WTC11 (cell line): ENCODE results near the gene SRXN1. TPM values are rescaled to one million over a fixed set of nuclear protein-coding genes. Genes with fewer than 3 reads are reported as not detected.

Experiments
- ATAC-seq: fragments of 200-7000 bp; cut with Tn5 transposase; 2 replicates; pipeline ENCODE4 v1.10.0; 2021; ENCODE audit warnings: mild to moderate bottlenecking, moderate library complexity
- CTCF ChIA-PET: fragments of 300-600 bp; sonication (Branson Sonifier 250); formaldehyde crosslinking; loops from one replicate; lab custom pipeline; 2021; ENCODE audit warnings: antibody characterized with exemption; lab: Charles Lee
- POLR2A ChIA-PET: fragments of 350-600 bp; sonication (Branson Sonifier 250); formaldehyde crosslinking; loops from one replicate; lab custom pipeline; 2021; ENCODE audit warnings: antibody characterized with exemption; lab: Charles Lee
- DNase-seq: peaks from one replicate; pipeline ENCODE4 v3.0.0; 2021; ENCODE audit warnings: low spot score
- H3K27ac Mint-ChIP-seq: 2 replicates; pipeline ENCODE4 v1.8.0; 2021; ENCODE audit warnings: mixed read lengths
- H3K27me3 Mint-ChIP-seq: 2 replicates; pipeline ENCODE4 v1.8.0; 2021; ENCODE audit warnings: low read depth, mild to moderate bottlenecking, moderate library complexity, mixed read lengths
- H3K36me3 Mint-ChIP-seq: 2 replicates; pipeline ENCODE4 v1.8.0; 2021; ENCODE audit warnings: mixed read lengths
- H3K4me1 Mint-ChIP-seq: 2 replicates; pipeline ENCODE4 v1.8.0; 2022; ENCODE audit warnings: mixed read lengths
- H3K4me3 Mint-ChIP-seq: 2 replicates; pipeline ENCODE4 v1.8.0; 2021; ENCODE audit warnings: mild to moderate bottlenecking, moderate library complexity, mixed read lengths
- H3K9me3 Mint-ChIP-seq: 2 replicates; pipeline ENCODE4 v1.8.0; 2021; ENCODE audit warnings: mixed read lengths
- AFF4 ChIP-seq: sonication (generic); formaldehyde crosslinking; IDR thresholded peaks from 2 replicates; pipeline ENCODE4 v1.8.1; 2023; ENCODE audit warnings: mild to moderate bottlenecking, missing genetic modification reagents, borderline replicate concordance
- ESRRA ChIP-seq: sonication (generic); formaldehyde crosslinking; IDR thresholded peaks from 2 replicates; pipeline ENCODE4 v1.8.1; 2022; ENCODE audit warnings: mild to moderate bottlenecking, missing genetic modification reagents, borderline replicate concordance
- ETV6 ChIP-seq: sonication (generic); formaldehyde crosslinking; IDR thresholded peaks from 2 replicates; pipeline ENCODE4 v1.8.1; 2022; ENCODE audit warnings: mild to moderate bottlenecking, missing genetic modification reagents
- FOXJ3 ChIP-seq: sonication (generic); formaldehyde crosslinking; IDR thresholded peaks from 2 replicates; pipeline ENCODE4 v1.9.0; 2021; ENCODE audit warnings: missing genetic modification reagents, mild to moderate bottlenecking, borderline replicate concordance
- FOXP4 ChIP-seq: sonication (generic); formaldehyde crosslinking; IDR thresholded peaks from 2 replicates; pipeline ENCODE4 v1.8.0; 2022; ENCODE audit warnings: mild to moderate bottlenecking, missing genetic modification reagents
- HMGA2 ChIP-seq: fragments of 250-450 bp; sonication (Bioruptor Pico); IDR thresholded peaks from 2 replicates; pipeline ENCODE4 v1.4.0; 2021; ENCODE audit warnings: mild to moderate bottlenecking, moderate library complexity
- KAT7 ChIP-seq: sonication (generic); formaldehyde crosslinking; IDR thresholded peaks from 2 replicates; pipeline ENCODE4 v1.8.1; 2023; ENCODE audit warnings: missing genetic modification reagents, mild to moderate bottlenecking, borderline replicate concordance
- MLX ChIP-seq: sonication (generic); formaldehyde crosslinking; IDR thresholded peaks from 2 replicates; pipeline ENCODE4 v1.8.1; 2023; ENCODE audit warnings: mild to moderate bottlenecking, missing genetic modification reagents, moderate library complexity
- MXD4 ChIP-seq: fragments of 250-450 bp; sonication (Bioruptor Pico); IDR thresholded peaks from 2 replicates; pipeline ENCODE4 v1.8.0; 2021; ENCODE audit warnings: mild to moderate bottlenecking, moderate library complexity, borderline replicate concordance
- NFYB ChIP-seq: sonication (generic); formaldehyde crosslinking; conservative IDR thresholded peaks from 2 replicates; pipeline ENCODE4 v1.8.0; 2022; ENCODE audit warnings: low read depth, missing genetic modification reagents
- PRDM15 ChIP-seq: sonication (generic); formaldehyde crosslinking; IDR thresholded peaks from 2 replicates; pipeline ENCODE4 v1.8.0; 2022; ENCODE audit warnings: missing genetic modification reagents
- SMAD4 ChIP-seq: sonication (generic); formaldehyde crosslinking; IDR thresholded peaks from 2 replicates; pipeline ENCODE4 v1.8.0; 2022; ENCODE audit warnings: mild to moderate bottlenecking, missing genetic modification reagents
- SOX15 ChIP-seq: fragments of 250-450 bp; sonication (Bioruptor Pico); IDR thresholded peaks from 2 replicates; pipeline ENCODE4 v1.9.0; 2021; ENCODE audit warnings: mild to moderate bottlenecking
- TCF7 ChIP-seq: sonication (generic); formaldehyde crosslinking; IDR thresholded peaks from 2 replicates; pipeline ENCODE4 v1.8.0; 2022; ENCODE audit warnings: mild to moderate bottlenecking, low read depth, missing genetic modification reagents, moderate library complexity
- TP53 ChIP-seq: sonication (generic); formaldehyde crosslinking; IDR thresholded peaks from 2 replicates; pipeline ENCODE4 v1.8.1; 2023; ENCODE audit warnings: mild to moderate bottlenecking, missing genetic modification reagents
- ZNF121 ChIP-seq: sonication (generic); formaldehyde crosslinking; IDR thresholded peaks from 2 replicates; pipeline ENCODE4 v1.8.0; 2023; ENCODE audit warnings: missing genetic modification reagents
- ZNF396 ChIP-seq: fragments of 250-450 bp; sonication (Bioruptor Pico); IDR thresholded peaks from 2 replicates; pipeline ENCODE4 v1.8.0; 2021; ENCODE audit warnings: mild to moderate bottlenecking, moderate library complexity, borderline replicate concordance
- ZNF423 ChIP-seq: fragments of 250-450 bp; sonication (Bioruptor Pico); IDR thresholded peaks from 2 replicates; pipeline ENCODE4 v2.1.2; 2022; ENCODE audit warnings: mild to moderate bottlenecking, moderate library complexity
- ZNF532 ChIP-seq: fragments of 250-450 bp; sonication (Bioruptor Pico); IDR thresholded peaks from 2 replicates; pipeline ENCODE4 v1.9.0; 2021; ENCODE audit warnings: mild to moderate bottlenecking, borderline replicate concordance
- ZNF671 ChIP-seq: fragments of 250-450 bp; sonication (Bioruptor Pico); IDR thresholded peaks from 2 replicates; pipeline ENCODE4 v1.8.0; 2021; ENCODE audit warnings: mild to moderate bottlenecking
- total RNA-seq: library from RNA; stranded (reverse); gene quantifications from 3 replicates; pipeline ENCODE4 v1.2.3, GENCODE V29; 2021

The SRXN1 gene
- total RNA-seq, 1 experiment from 2014 or later = 23.0 TPM

GRCh38 chr20:635893-636338, 17.1 kb downstream of the SRXN1 start (continued):
- TF ChIP-seq PRDM15 (CRISPR knock-in tag) (no peak), TP53 (CRISPR knock-in tag) (no peak), NFYB (CRISPR knock-in tag) (no peak), ZNF671 (CRISPR knock-in tag) (no peak)

GRCh38 chr20:635028-635892, 17.7 kb downstream of the SRXN1 start:
- POLR2A ChIA-PET = no interaction called here
- H3K9me3 Mint-ChIP-seq = no peaks in the 10 kb centered on the region
- CTCF ChIA-PET = interaction anchor here (0.8 to 2.2 kb wide), 3 partner anchors 10 to 58 kb away, joined by 3 to 10 read pairs (median 3); no protein-coding TSS in a partner anchor
- H3K27me3 Mint-ChIP-seq = no peaks in the 10 kb centered on the region; the same call in 1 of the 2 replicates
- peaks cover 6% of the 10 kb centered on the region; the same call in 1 of the 2 replicates for H3K4me1 Mint-ChIP-seq
- no peaks in the 10 kb centered on the region for H3K36me3 Mint-ChIP-seq
- ATAC-seq (no peak), DNase-seq (no peak)
- TF ChIP-seq FOXP4 (CRISPR knock-in tag) = no peak
- no peak for TF ChIP-seq ZNF121 (CRISPR knock-in tag)
- no peak for TF ChIP-seq MXD4
- no peak for TF ChIP-seq HMGA2 (CRISPR knock-in tag)
- TF ChIP-seq ESRRA (CRISPR knock-in tag) = no peak
- TF ChIP-seq ZNF396 (CRISPR knock-in tag) = no peak
- TF ChIP-seq ZNF423 (CRISPR knock-in tag) = no peak
- TF ChIP-seq ETV6 = no peak
- no peak for TF ChIP-seq KAT7 (CRISPR knock-in tag)
- TF ChIP-seq SOX15 (CRISPR knock-in tag) = no peak
- TF ChIP-seq SMAD4 (CRISPR knock-in tag) = no peak
- no peak for TF ChIP-seq MLX (CRISPR knock-in tag)
- no peak for TF ChIP-seq TCF7 (CRISPR knock-in tag)
- no peak for TF ChIP-seq NFYB (CRISPR knock-in tag)
- TF ChIP-seq ZNF532 (CRISPR knock-in tag) = no peak
- TF ChIP-seq FOXJ3 (CRISPR knock-in tag) = no peak
- no peak for TF ChIP-seq AFF4
- no peak overlapping the region for H3K27ac Mint-ChIP-seq
- no peak overlapping the region for H3K4me3 Mint-ChIP-seq
